IMR-90 (cell line): ENCODE data around the gene MAP6. TPM values are rescaled to one million over a fixed set of nuclear protein-coding genes. Genes with fewer than 3 reads are reported as not detected.

Experiments
- ATAC-seq: fragments of 200-7000 bp; cut with Tn5 transposase; 2 replicates; pipeline ENCODE4 v1.9.1; 2020; ENCODE audit warnings: low read depth, mild to moderate bottlenecking, moderate library complexity
- BruUV-seq: library from RNA; stranded (reverse); fragments of 400-500 nt; replicated peaks from 2 replicates; lab custom pipeline; 2021; lab: Mats Ljungman, UMichigan
- CTCF ChIA-PET: fragments of 300-600 bp; formaldehyde crosslinking; extraction: SDS; loops from one replicate; lab custom pipeline; 2021; ENCODE audit warnings: antibody characterized with exemption; lab: Yijun Ruan, JAX
- POLR2A ChIA-PET: fragments of 300-600 bp; sonication (Branson Sonifier 250); formaldehyde crosslinking; loops from one replicate; lab custom pipeline; 2022; ENCODE audit warnings: antibody characterized with exemption; ENCODE audit not compliant: unreplicated experiment; lab: Charles Lee
- DNase-seq: peaks from one replicate; pipeline ENCODE4 v3.0.0; 2013
- H2AFZ ChIP-seq: replicated peaks from 2 replicates; pipeline ENCODE3; 2013; ENCODE audit warnings: low read length, mild to moderate bottlenecking; ENCODE audit not compliant: poor library complexity
- H2AK5ac ChIP-seq: 2 replicates; pipeline ENCODE4 v1.6.1; 2013; ENCODE audit warnings: low read depth, low read length, inconsistent platforms
- H2AK9ac ChIP-seq: replicated peaks from 2 replicates; pipeline ENCODE3; 2013; ENCODE audit warnings: mild to moderate bottlenecking, low read depth, low read length, moderate library complexity; ENCODE audit not compliant: poor library complexity
- H2BK120ac ChIP-seq: 2 replicates; pipeline ENCODE4 v1.6.1; 2013; ENCODE audit warnings: low read depth, low read length, inconsistent platforms
- H2BK15ac ChIP-seq: 3 replicates; pipeline ENCODE4 v1.6.1; 2013; ENCODE audit warnings: low read depth, low read length, inconsistent platforms
- H2BK20ac ChIP-seq: 2 replicates; pipeline ENCODE4 v1.6.1; 2013; ENCODE audit warnings: low read depth, mild to moderate bottlenecking, inconsistent platforms, low read length, moderate library complexity
- H2BK5ac ChIP-seq: 2 replicates; pipeline ENCODE4 v1.6.1; 2013; ENCODE audit warnings: mild to moderate bottlenecking, low read depth, low read length, inconsistent platforms; ENCODE audit not compliant: poor library complexity, severe bottlenecking
- H3K14ac ChIP-seq: replicated peaks from 2 replicates; pipeline ENCODE4 v1.6.1; 2013; ENCODE audit warnings: low read depth, low read length, inconsistent platforms
- H3K18ac ChIP-seq: 2 replicates; pipeline ENCODE4 v1.6.1; 2013; ENCODE audit warnings: low read depth, low read length, control low read depth
- H3K23ac ChIP-seq: 2 replicates; pipeline ENCODE4 v1.6.1; 2013; ENCODE audit warnings: low read depth, low read length, inconsistent platforms
- H3K27ac ChIP-seq: 2 replicates; pipeline ENCODE4 v1.5.1; 2013; ENCODE audit warnings: mild to moderate bottlenecking, control low read depth, low read length; ENCODE audit not compliant: insufficient read depth
- H3K27me3 ChIP-seq: 2 replicates; pipeline ENCODE4 v1.6.1; 2013; ENCODE audit warnings: low read length; ENCODE audit not compliant: control insufficient read depth, insufficient read depth
- H3K36me3 ChIP-seq: 2 replicates; pipeline ENCODE4 v1.6.1; 2013; ENCODE audit warnings: low read length, mixed read lengths; ENCODE audit not compliant: control insufficient read depth, insufficient read depth
- H3K4ac ChIP-seq: 2 replicates; pipeline ENCODE4 v1.6.1; 2013; ENCODE audit warnings: low read depth, low read length, inconsistent platforms
- H3K4me1 ChIP-seq: 2 replicates; pipeline ENCODE4 v1.6.1; 2013; ENCODE audit warnings: low read length, mixed read lengths; ENCODE audit not compliant: control insufficient read depth, insufficient read depth
- H3K4me2 ChIP-seq: 2 replicates; pipeline ENCODE4 v1.6.1; 2013; ENCODE audit warnings: low read depth, mild to moderate bottlenecking, control low read depth, low read length, moderate library complexity
- H3K4me3 ChIP-seq: 2 replicates; pipeline ENCODE4 v1.5.1; 2013; ENCODE audit warnings: low read depth, mild to moderate bottlenecking, control low read depth, low read length, moderate library complexity; ENCODE audit not compliant: insufficient read depth
- H3K56ac ChIP-seq: 2 replicates; pipeline ENCODE4 v1.6.1; 2013; ENCODE audit warnings: low read length, inconsistent platforms; ENCODE audit not compliant: insufficient read depth; ENCODE audit errors: extremely low read depth
- H3K79me1 ChIP-seq, 2 experiments: 2 replicates each; pipeline ENCODE4 v1.6.1; 2013; ENCODE audit warnings: low read length in 2 of 2, inconsistent platforms in 1 of 2, low read depth in 1 of 2
- H3K9ac ChIP-seq: 2 replicates; pipeline ENCODE4 v1.6.1; 2013; ENCODE audit warnings: low read depth, low read length, control low read depth
- H3K9me1 ChIP-seq: 2 replicates; pipeline ENCODE4 v1.6.1; 2013; ENCODE audit warnings: low read length, inconsistent platforms; ENCODE audit not compliant: insufficient read depth
- H3K9me3 ChIP-seq: 2 replicates; pipeline ENCODE4 v1.6.1; 2013; ENCODE audit warnings: low read length; ENCODE audit not compliant: control insufficient read depth, insufficient read depth
- H4K20me1 ChIP-seq: 2 replicates; pipeline ENCODE4 v1.6.1; 2013; ENCODE audit warnings: low read length, inconsistent platforms; ENCODE audit not compliant: insufficient read depth
- H4K5ac ChIP-seq: 2 replicates; pipeline ENCODE4 v1.6.1; 2013; ENCODE audit warnings: mild to moderate bottlenecking, low read depth, low read length, control low read depth
- H4K8ac ChIP-seq, 2 experiments: 2 replicates each; pipeline ENCODE4 v1.6.1; 2013; ENCODE audit warnings: low read depth in 2 of 2, low read length in 2 of 2, control low read depth in 1 of 2, inconsistent platforms in 1 of 2
- H4K91ac ChIP-seq: 2 replicates; pipeline ENCODE4 v1.6.1; 2013; ENCODE audit warnings: low read depth, low read length, inconsistent platforms; ENCODE audit not compliant: insufficient read depth
- BHLHE40 ChIP-seq: fragments of 150-350 bp; IDR thresholded peaks from 2 replicates; pipeline ENCODE4 v1.6.1; 2016; ENCODE audit warnings: mild to moderate bottlenecking, low read depth, low read length
- CEBPB ChIP-seq: IDR thresholded peaks from 2 replicates; pipeline ENCODE4 v1.6.1; 2012; ENCODE audit warnings: low read depth, low read length, improper control_type of control experiment
- CHD1 ChIP-seq: IDR thresholded peaks from 2 replicates; pipeline ENCODE4 v1.6.1; 2012; ENCODE audit warnings: low read depth, low read length, improper control_type of control experiment
- FOS ChIP-seq: fragments of 150-350 bp; IDR thresholded peaks from 2 replicates; pipeline ENCODE4 v1.6.1; 2016; ENCODE audit warnings: low read depth, low read length
- MAFK ChIP-seq: IDR thresholded peaks from 2 replicates; pipeline ENCODE4 v1.6.1; 2012; ENCODE audit warnings: low read depth, low read length, improper control_type of control experiment
- MAZ ChIP-seq: IDR thresholded peaks from 2 replicates; pipeline ENCODE4 v1.6.1; 2012; ENCODE audit warnings: low read depth, mild to moderate bottlenecking, low read length, improper control_type of control experiment, moderate library complexity, borderline replicate concordance
- MXI1 ChIP-seq: IDR thresholded peaks from 2 replicates; pipeline ENCODE4 v1.6.1; 2012; ENCODE audit warnings: low read depth, mild to moderate bottlenecking, low read length, moderate library complexity, borderline replicate concordance
- NFE2L2 ChIP-seq: fragments of 150-350 bp; IDR thresholded peaks from 2 replicates; pipeline ENCODE4 v1.6.1; 2016; ENCODE audit warnings: low read depth, mild to moderate bottlenecking, low read length
- RAD21 ChIP-seq: IDR thresholded peaks from 2 replicates; pipeline ENCODE4 v1.6.1; 2012; ENCODE audit warnings: low read length, improper control_type of control experiment
- RFX5 ChIP-seq: IDR thresholded peaks from 2 replicates; pipeline ENCODE4 v1.8.0; 2012; ENCODE audit warnings: low read depth, mild to moderate bottlenecking, low read length, moderate library complexity
- WGBS, 2 experiments: methylation state at CpG; one replicate each; pipeline versions ENCODE4 v1.1.5 to v1.1.7; 2013; ENCODE audit warnings: missing lambda C conversion rate in 2 of 2; ENCODE audit not compliant: insufficient read length in 1 of 2; ENCODE audit errors: extremely low coverage in 2 of 2; 5-methylcytosine and 5-hydroxymethylcytosine counted together
- dilution Hi-C: fragments of 300-500 bp; cut with HindIII; formaldehyde crosslinking; loops from one replicate; pipeline ENCODE4 v1.14.3; 2018; ENCODE audit warnings: low sequenced_read_pairs; ENCODE audit not compliant: unreplicated experiment
- in situ Hi-C: fragments of 300-500 bp; cut with MboI; formaldehyde crosslinking; loops from 3 replicates; pipeline ENCODE4 v1.14.3; 2019; ENCODE audit warnings: low sequenced_read_pairs, inconsistent platforms, mixed read lengths
- intact Hi-C: fragments of 100-400 bp; cut with micrococcal nuclease; formaldehyde crosslinking; loops from 2 replicates; pipeline ENCODE4 v1.10.0; 2022
- polyA plus RNA-seq, 3 experiments: library from polyadenylated mRNA; depleted of rRNA; stranded (reverse); fragments of >200 nt; gene quantifications; 2 replicates each; pipeline ENCODE4 v1.2.3, GENCODE V29; 2012; ENCODE audit warnings: low replicate concordance in 1 of 3
- total RNA-seq: library from RNA; depleted of rRNA; stranded (reverse); fragments of >200 nt; gene quantifications from 2 replicates; pipeline ENCODE4 v1.2.3, GENCODE V29; 2012
- TF ChIP-seq, protein P1 (sequence below): conservative IDR thresholded peaks from 2 replicates; pipeline ENCODE4 v1.5.1; 2012; ENCODE audit warnings: mild to moderate bottlenecking, low read depth, low read length, improper control_type of control experiment
- TF ChIP-seq, protein P2 (sequence below): fragments of 150-350 bp; IDR thresholded peaks from 2 replicates; pipeline ENCODE4 v1.6.1; 2016; ENCODE audit warnings: low read depth, mild to moderate bottlenecking, low read length, moderate library complexity, borderline replicate concordance

MAP6 gene
- total and polyA plus RNA-seq, 2 of the 4 experiments (the other 2 are of a cell fraction): 3.0 to 3.4 TPM

- no peak overlapping the region for H4K8ac ChIP-seq
- H3K4ac ChIP-seq: no peak overlapping the region
- TF ChIP-seq CHD1 (no peak), RFX5 (no peak), RAD21 (no peak), BHLHE40 (no peak), MXI1 (no peak), MAFK (no peak), NFE2L2 (no peak), CEBPB (no peak), MAZ (no peak), FOS (no peak)
- TF ChIP-seq, protein P1, sequence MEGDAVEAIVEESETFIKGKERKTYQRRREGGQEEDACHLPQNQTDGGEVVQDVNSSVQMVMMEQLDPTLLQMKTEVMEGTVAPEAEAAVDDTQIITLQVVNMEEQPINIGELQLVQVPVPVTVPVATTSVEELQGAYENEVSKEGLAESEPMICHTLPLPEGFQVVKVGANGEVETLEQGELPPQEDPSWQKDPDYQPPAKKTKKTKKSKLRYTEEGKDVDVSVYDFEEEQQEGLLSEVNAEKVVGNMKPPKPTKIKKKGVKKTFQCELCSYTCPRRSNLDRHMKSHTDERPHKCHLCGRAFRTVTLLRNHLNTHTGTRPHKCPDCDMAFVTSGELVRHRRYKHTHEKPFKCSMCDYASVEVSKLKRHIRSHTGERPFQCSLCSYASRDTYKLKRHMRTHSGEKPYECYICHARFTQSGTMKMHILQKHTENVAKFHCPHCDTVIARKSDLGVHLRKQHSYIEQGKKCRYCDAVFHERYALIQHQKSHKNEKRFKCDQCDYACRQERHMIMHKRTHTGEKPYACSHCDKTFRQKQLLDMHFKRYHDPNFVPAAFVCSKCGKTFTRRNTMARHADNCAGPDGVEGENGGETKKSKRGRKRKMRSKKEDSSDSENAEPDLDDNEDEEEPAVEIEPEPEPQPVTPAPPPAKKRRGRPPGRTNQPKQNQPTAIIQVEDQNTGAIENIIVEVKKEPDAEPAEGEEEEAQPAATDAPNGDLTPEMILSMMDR: no peak
- TF ChIP-seq, protein P2, sequence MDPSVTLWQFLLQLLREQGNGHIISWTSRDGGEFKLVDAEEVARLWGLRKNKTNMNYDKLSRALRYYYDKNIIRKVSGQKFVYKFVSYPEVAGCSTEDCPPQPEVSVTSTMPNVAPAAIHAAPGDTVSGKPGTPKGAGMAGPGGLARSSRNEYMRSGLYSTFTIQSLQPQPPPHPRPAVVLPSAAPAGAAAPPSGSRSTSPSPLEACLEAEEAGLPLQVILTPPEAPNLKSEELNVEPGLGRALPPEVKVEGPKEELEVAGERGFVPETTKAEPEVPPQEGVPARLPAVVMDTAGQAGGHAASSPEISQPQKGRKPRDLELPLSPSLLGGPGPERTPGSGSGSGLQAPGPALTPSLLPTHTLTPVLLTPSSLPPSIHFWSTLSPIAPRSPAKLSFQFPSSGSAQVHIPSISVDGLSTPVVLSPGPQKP: no peak
- no peaks in the 10 kb centered on the region for H3K4me1 ChIP-seq
- H4K20me1 ChIP-seq: no peaks in the 10 kb centered on the region
- no peaks in the 10 kb centered on the region for H3K9me3 ChIP-seq
- POLR2A ChIA-PET: no interaction called here
- 87% methylated on average over 5 of the region's 8 CpGs; no CpG with 5 or more reads in 1 of the 2 experiments for WGBS, 2 experiments
- 0 out of 2 replicates have a peak overlapping the region, but pooled peaks have one; percentile 16 for H3K23ac ChIP-seq
- dilution Hi-C loops: no loop called here
- no peak overlapping the region for H3K27ac ChIP-seq
- intact Hi-C loops: no loop called here
- H2AK5ac ChIP-seq: no peak overlapping the region
- no peak overlapping the region for H2BK20ac ChIP-seq
- no TSS peak for BruUV-seq
- H3K4me3 ChIP-seq: no peak overlapping the region
- ATAC-seq: no peak
- no peak overlapping the region for H4K5ac ChIP-seq
- H3K27me3 ChIP-seq: peaks cover 13% of the 10 kb centered on the region
- no peak overlapping the region for H3K18ac ChIP-seq
- no peak overlapping the region for H2BK5ac ChIP-seq
- CTCF ChIA-PET: interaction anchor here (0.7 kb wide), 1 partner anchor 262 kb away, joined by 6 read pairs; no protein-coding TSS in a partner anchor
- no peak overlapping the region for H3K14ac ChIP-seq
- no peaks in the 10 kb centered on the region for H3K9me1 ChIP-seq
- H2BK15ac ChIP-seq: no peak overlapping the region
- H3K4me2 ChIP-seq: no peak overlapping the region
- in situ Hi-C loops: no loop called here
- H2BK120ac ChIP-seq: no peak overlapping the region
- H4K91ac ChIP-seq: no peak overlapping the region
- no peak overlapping the region for H2AFZ ChIP-seq
- no peak overlapping the region for H3K56ac ChIP-seq
- no peaks in the 10 kb centered on the region for H3K79me1 ChIP-seq
- no peak for DNase-seq
- no peak overlapping the region for H3K9ac ChIP-seq
- H3K36me3 ChIP-seq: no peaks in the 10 kb centered on the region
- no peak overlapping the region for H2AK9ac ChIP-seq
These were observed 77.5 kb downstream of the MAP6 start for GRCh38 chr11:75591371-75591770.
